Measurements from ENCODE around the gene UBE2G1. TPM values are rescaled to one million over a fixed set of nuclear protein-coding genes. Genes with fewer than 3 reads are reported as not detected.

Gene UBE2G1
- total and polyA plus RNA-seq, 8 donors, result 4.3 to 29.3 (median 21.6) TPM

- peak overlapping the region; percentile 84 to 95 (median 91) for H3K27ac ChIP-seq
- H3K4me1 ChIP-seq, result peaks cover 4 to 11% (median 4%) of the 10 kb centered on the region in 3 donors
- no peak for TF ChIP-seq CTCF (IDR thresholded peaks at IDR 0.05)
- ATAC-seq (peak; percentile 66 to 80 (median 75)), DNase-seq (peak; percentile 89 to 97 (median 92)), FAIRE-seq (no peak)
- no peaks in the 10 kb centered on the region for H3K9me3 ChIP-seq
- intact Hi-C loops (cut with DNase I), result no loop called here
- no peaks in the 10 kb centered on the region for H3K27me3 ChIP-seq
- 0% methylated on average over 25 to 38 of the region's 38 CpGs for WGBS, 2 donors
- H3K4me3 ChIP-seq, result peak overlapping the region; percentile 93 to 99 (median 98)
- no peaks in the 10 kb centered on the region for H3K36me3 ChIP-seq
Measured at GRCh38 chr17:4365103-4365627, 1.3 kb downstream of the UBE2G1 start.

GRCh38 chr17:4364622-4365041, 1.8 kb downstream of the UBE2G1 start:
- intact Hi-C loops (cut with DNase I), result no loop called here
- no peak for ATAC-seq

GRCh38 chr17:4362141-4362540, 4.3 kb downstream of the UBE2G1 start:
- H3K27me3 ChIP-seq, result no peaks in the 10 kb centered on the region
- H3K4me3 ChIP-seq, result no peak overlapping the region
- FAIRE-seq (no peak), ATAC-seq (no peak), DNase-seq (no peak)
- H3K36me3 ChIP-seq, result no peaks in the 10 kb centered on the region
- WGBS, 2 donors, result 50 to 52% methylated on average over 4 of the region's 4 CpGs
- intact Hi-C loops (cut with DNase I), result no loop called here
- H3K9me3 ChIP-seq, result no peaks in the 10 kb centered on the region
- H3K27ac ChIP-seq, result no peak overlapping the region
- H3K4me1 ChIP-seq, result peaks cover 10 to 22% (median 14%) of the 10 kb centered on the region in 3 donors
- TF ChIP-seq CTCF (IDR thresholded peaks at IDR 0.05), result no peak

More at GRCh38 chr17:4364622-4365041, 1.8 kb downstream of the UBE2G1 start:
- 51 to 62% methylated on average over 18 of the region's 18 CpGs for WGBS, 2 donors
- H3K27me3 ChIP-seq, result no peaks in the 10 kb centered on the region
- H3K4me1 ChIP-seq, result peaks cover 4 to 14% (median 4%) of the 10 kb centered on the region in 3 donors
- TF ChIP-seq CTCF (IDR thresholded peaks at IDR 0.05), result no peak
- H3K36me3 ChIP-seq, result no peaks in the 10 kb centered on the region
- peak overlapping the region; percentile 93 to 99 (median 98) for H3K4me3 ChIP-seq
- peak in 2 of 6 donors; percentile 23 to 56 for DNase-seq
- H3K9me3 ChIP-seq, result no peaks in the 10 kb centered on the region
- peak overlapping the region; percentile 84 to 95 (median 91) for H3K27ac ChIP-seq
- FAIRE-seq, result no peak

- ATAC-seq (no peak), DNase-seq (no peak), FAIRE-seq (no peak)
- Histone ChIP-seq H3K36me3 (no peaks in the 10 kb centered on the region), H3K9me3 (no peaks in the 10 kb centered on the region), H3K27ac (no peak overlapping the region), H3K27me3 (no peaks in the 10 kb centered on the region), H3K4me3 (no peak overlapping the region), H3K4me1 (peaks cover 7 to 16% (median 10%) of the 10 kb centered on the region in 3 donors)
- no peak for TF ChIP-seq CTCF (IDR thresholded peaks at IDR 0.05)
- WGBS, 2 donors, result 93 to 98% methylated on average over 4 of the region's 4 CpGs
- intact Hi-C loops (cut with DNase I), result no loop called here
Measured at GRCh38 chr17:4358154-4358553, 8.3 kb downstream of the UBE2G1 start.

GRCh38 chr17:4357671-4358070, 8.8 kb downstream of the UBE2G1 start:
- no peak for DNase-seq
- ATAC-seq, result no peak
- no peaks in the 10 kb centered on the region for H3K9me3 ChIP-seq
- intact Hi-C loops (cut with DNase I), result no loop called here
- WGBS, 2 donors, result 96 to 100% methylated on average over 1 of the region's 1 CpG
- H3K36me3 ChIP-seq, result no peaks in the 10 kb centered on the region
- H3K4me1 ChIP-seq, result peaks cover 6 to 16% (median 10%) of the 10 kb centered on the region in 3 donors
- H3K27ac ChIP-seq, result no peak overlapping the region
- no peaks in the 10 kb centered on the region for H3K27me3 ChIP-seq
- FAIRE-seq, result no peak
- TF ChIP-seq CTCF (IDR thresholded peaks at IDR 0.05), result no peak
- no peak overlapping the region for H3K4me3 ChIP-seq

Measured in pancreas (tissue), 10 donors.